A673 (cell line): ENCODE results near the gene PGRMC2. TPM values are rescaled to one million over a fixed set of nuclear protein-coding genes. Genes with fewer than 3 reads are reported as not detected.
A peak's percentile ranks its signal among the peaks of the same experiment; 100 is the strongest.

Experiments used
- BruUV-seq: library from RNA; stranded (reverse); fragments of 400-500 nt; replicated peaks from 2 replicates; lab custom pipeline; 2021; lab: Mats Ljungman, UMichigan
- CTCF ChIA-PET: fragments of 300-600 bp; sonication (Branson Sonifier 250); formaldehyde crosslinking; loops from one replicate; lab custom pipeline; 2022; ENCODE audit warnings: antibody characterized with exemption; lab: Charles Lee
- POLR2A ChIA-PET: fragments of 300-600 bp; sonication (Branson Sonifier 250); formaldehyde crosslinking; loops from one replicate; lab custom pipeline; 2022; ENCODE audit warnings: antibody characterized with exemption; ENCODE audit not compliant: low non-redundant PET; lab: Charles Lee
- DNase-seq: peaks from one replicate; pipeline ENCODE4 v3.0.0-alpha.2; 2015; ENCODE audit warnings: low spot score
- H3K27ac ChIP-seq: fragments of 200-600 bp; sonication (generic); 2 replicates; pipeline ENCODE4 v1.5.1; 2016; ENCODE audit warnings: mixed run types, low read depth, mild to moderate bottlenecking, mixed read lengths, antibody characterized with exemption, low read length; ENCODE audit not compliant: poor library complexity, severe bottlenecking
- H3K27me3 ChIP-seq: fragments of 200-600 bp; sonication (generic); replicated peaks from 2 replicates; pipeline ENCODE4 v1.6.1; 2017; ENCODE audit warnings: mixed run types, low read depth, mild to moderate bottlenecking, mixed read lengths, antibody characterized with exemption, low read length; ENCODE audit not compliant: insufficient read depth, poor library complexity
- H3K36me3 ChIP-seq: fragments of 200-600 bp; sonication (generic); 2 replicates; pipeline ENCODE4 v1.6.1; 2016; ENCODE audit warnings: mixed run types, mild to moderate bottlenecking, mixed read lengths, antibody characterized with exemption, low read length; ENCODE audit not compliant: insufficient read depth, poor library complexity, severe bottlenecking
- H3K4me1 ChIP-seq: fragments of 200-600 bp; sonication (generic); 2 replicates; pipeline ENCODE4 v1.6.1; 2017; ENCODE audit warnings: mixed run types, mild to moderate bottlenecking, mixed read lengths, antibody characterized with exemption, low read length; ENCODE audit not compliant: insufficient read depth, poor library complexity, severe bottlenecking
- H3K4me3 ChIP-seq: fragments of 200-600 bp; sonication (generic); 2 replicates; pipeline ENCODE4 v1.5.1; 2016; ENCODE audit warnings: low read depth, mixed run types, mild to moderate bottlenecking, mixed read lengths, low read length; ENCODE audit not compliant: poor library complexity, severe bottlenecking
- H3K9me3 ChIP-seq: fragments of 200-600 bp; sonication (generic); 2 replicates; pipeline ENCODE4 v1.6.1; 2016; ENCODE audit warnings: mixed run types, low read depth, mild to moderate bottlenecking, mixed read lengths, antibody characterized with exemption, low read length; ENCODE audit not compliant: poor library complexity, severe bottlenecking
- CTCF ChIP-seq: fragments of 300-800, 200-600 bp; sonication (generic); conservative IDR thresholded peaks from 2 replicates; pipeline ENCODE4 v1.5.1; 2017; ENCODE audit warnings: low read depth, mild to moderate bottlenecking, antibody characterized with exemption, low read length, moderate library complexity, mixed read lengths
- EZH2 ChIP-seq: fragments of 200-600 bp; sonication (generic); IDR thresholded peaks from 2 replicates; pipeline ENCODE4 v1.6.1; 2017; ENCODE audit warnings: borderline replicate concordance, low read depth, mild to moderate bottlenecking, mixed read lengths, antibody characterized with exemption, low read length; ENCODE audit not compliant: poor library complexity, severe bottlenecking
- intact Hi-C: fragments of 100-400 bp; cut with micrococcal nuclease; formaldehyde crosslinking; loops from one replicate; pipeline ENCODE4 v1.10.0; 2022; ENCODE audit not compliant: unreplicated experiment
- total RNA-seq: library from RNA; stranded (reverse); gene quantifications from 2 replicates; pipeline ENCODE4 v1.2.3, GENCODE V29; 2021

The PGRMC2 gene
- total RNA-seq, 1 experiment from 2014 or later, result 51.7 TPM

- ChIA-PET CTCF (no interaction called here), POLR2A (no interaction called here)
- DNase-seq, result peak; percentile 67
- Histone ChIP-seq H3K4me1 (no peaks in the 10 kb centered on the region), H3K4me3 (no peak overlapping the region), H3K27me3 (no peaks in the 10 kb centered on the region), H3K36me3 (no peaks in the 10 kb centered on the region), H3K9me3 (no peaks in the 10 kb centered on the region), H3K27ac (no peak overlapping the region)
- no TSS peak for BruUV-seq
- TF ChIP-seq CTCF, result peak; percentile 50; the same call in 1 of the 2 replicates
- TF ChIP-seq EZH2, result no peak
- intact Hi-C loops, result loop anchor here (10.0 kb wide), 1 partner anchor 616 kb away; no protein-coding TSS in a partner anchor
Measured at GRCh38 chr4:128220286-128221235, 67.1 kb downstream of the PGRMC2 start.

Other genes with a start within 250 kb of the PGRMC2 start
- 20.3 and 21.5 TPM in 2 replicates for gene LARP1B, start 226.5 kb downstream of the PGRMC2 start, total RNA-seq